ENCODE measurements around the gene GMFB.

The GMFB gene

GRCh38 chr14:54425537-54426274, 63.1 kb downstream of the GMFB start:
- DNase-seq (ENCODE audit: low read depth): no peak

GRCh38 chr14:54425068-54425467, 63.7 kb downstream of the GMFB start:
- no peak for DNase-seq (ENCODE audit: low read depth)
